ENCODE results near the gene ATP13A2.

The ATP13A2 gene

GRCh38 chr1:17005365-17005740 is 6.4 kb downstream of the ATP13A2 start:
- in situ Hi-C loops (cut with MboI; ENCODE audit: low sequenced_read_pairs) = no loop called here

- in situ Hi-C loops (cut with MboI; ENCODE audit: low sequenced_read_pairs) = no loop called here
Observed at GRCh38 chr1:17004466-17005364, 7.0 kb downstream of the ATP13A2 start.

- in situ Hi-C loops (cut with MboI; ENCODE audit: low sequenced_read_pairs) = no loop called here
Observed at GRCh38 chr1:17002524-17002902, 9.2 kb downstream of the ATP13A2 start.

- in situ Hi-C loops (cut with MboI; ENCODE audit: low sequenced_read_pairs) = no loop called here
Observed at GRCh38 chr1:17001760-17002523, 9.8 kb downstream of the ATP13A2 start.

GRCh38 chr1:16999863-17000262 is 11.9 kb downstream of the ATP13A2 start:
- in situ Hi-C loops (cut with MboI; ENCODE audit: low sequenced_read_pairs) = no loop called here

- in situ Hi-C loops (cut with MboI; ENCODE audit: low sequenced_read_pairs) = no loop called here
Observed at GRCh38 chr1:16998589-16998988, 13.1 kb downstream of the ATP13A2 start.

- in situ Hi-C loops (cut with MboI; ENCODE audit: low sequenced_read_pairs) = no loop called here
Observed at GRCh38 chr1:16996845-16997244, 14.9 kb downstream of the ATP13A2 start.

GRCh38 chr1:16993521-16994038 is 18.1 kb downstream of the ATP13A2 start:
- in situ Hi-C loops (cut with MboI; ENCODE audit: low sequenced_read_pairs) = no loop called here

GRCh38 chr1:16992675-16993074 is 19.1 kb downstream of the ATP13A2 start:
- in situ Hi-C loops (cut with MboI; ENCODE audit: low sequenced_read_pairs) = no loop called here

GRCh38 chr1:16992102-16992501 is 19.6 kb downstream of the ATP13A2 start:
- in situ Hi-C loops (cut with MboI; ENCODE audit: low sequenced_read_pairs) = no loop called here

GRCh38 chr1:16991571-16991970 is 20.2 kb downstream of the ATP13A2 start:
- in situ Hi-C loops (cut with MboI; ENCODE audit: low sequenced_read_pairs) = no loop called here

GRCh38 chr1:16989676-16990391 is 21.9 kb downstream of the ATP13A2 start:
- in situ Hi-C loops (cut with MboI; ENCODE audit: low sequenced_read_pairs) = no loop called here

- in situ Hi-C loops (cut with MboI; ENCODE audit: low sequenced_read_pairs) = no loop called here
Observed at GRCh38 chr1:16988210-16988609, 23.5 kb downstream of the ATP13A2 start.

- in situ Hi-C loops (cut with MboI; ENCODE audit: low sequenced_read_pairs) = no loop called here
Observed at GRCh38 chr1:16986962-16987361, 24.8 kb downstream of the ATP13A2 start.

- in situ Hi-C loops (cut with MboI; ENCODE audit: low sequenced_read_pairs) = no loop called here
Observed at GRCh38 chr1:16986560-16986959, 25.2 kb downstream of the ATP13A2 start.

- in situ Hi-C loops (cut with MboI; ENCODE audit: low sequenced_read_pairs) = no loop called here
Observed at GRCh38 chr1:16986113-16986512, 25.6 kb downstream of the ATP13A2 start.

- in situ Hi-C loops (cut with MboI; ENCODE audit: low sequenced_read_pairs) = no loop called here
Observed at GRCh38 chr1:16984717-16985116, 27.0 kb downstream of the ATP13A2 start.

- in situ Hi-C loops (cut with MboI; ENCODE audit: low sequenced_read_pairs) = no loop called here
Observed at GRCh38 chr1:16983649-16984048, 28.1 kb downstream of the ATP13A2 start.

GRCh38 chr1:16982902-16983301 is 28.8 kb downstream of the ATP13A2 start:
- in situ Hi-C loops (cut with MboI; ENCODE audit: low sequenced_read_pairs) = no loop called here

GRCh38 chr1:16981269-16981849 is 30.4 kb downstream of the ATP13A2 start:
- in situ Hi-C loops (cut with MboI; ENCODE audit: low sequenced_read_pairs) = no loop called here

Data from hTERT RPE-1 (cell line).